ENCODE measurements around the gene HOXA5. TPM values are rescaled to one million over a fixed set of nuclear protein-coding genes. Genes with fewer than 3 reads are reported as not detected.
A peak's percentile ranks its signal among the peaks of the same experiment; 100 is the strongest.

Gene HOXA5
- total RNA-seq, 2 donors from 2014 or later = 0.33 to 0.64 TPM

DNA sequence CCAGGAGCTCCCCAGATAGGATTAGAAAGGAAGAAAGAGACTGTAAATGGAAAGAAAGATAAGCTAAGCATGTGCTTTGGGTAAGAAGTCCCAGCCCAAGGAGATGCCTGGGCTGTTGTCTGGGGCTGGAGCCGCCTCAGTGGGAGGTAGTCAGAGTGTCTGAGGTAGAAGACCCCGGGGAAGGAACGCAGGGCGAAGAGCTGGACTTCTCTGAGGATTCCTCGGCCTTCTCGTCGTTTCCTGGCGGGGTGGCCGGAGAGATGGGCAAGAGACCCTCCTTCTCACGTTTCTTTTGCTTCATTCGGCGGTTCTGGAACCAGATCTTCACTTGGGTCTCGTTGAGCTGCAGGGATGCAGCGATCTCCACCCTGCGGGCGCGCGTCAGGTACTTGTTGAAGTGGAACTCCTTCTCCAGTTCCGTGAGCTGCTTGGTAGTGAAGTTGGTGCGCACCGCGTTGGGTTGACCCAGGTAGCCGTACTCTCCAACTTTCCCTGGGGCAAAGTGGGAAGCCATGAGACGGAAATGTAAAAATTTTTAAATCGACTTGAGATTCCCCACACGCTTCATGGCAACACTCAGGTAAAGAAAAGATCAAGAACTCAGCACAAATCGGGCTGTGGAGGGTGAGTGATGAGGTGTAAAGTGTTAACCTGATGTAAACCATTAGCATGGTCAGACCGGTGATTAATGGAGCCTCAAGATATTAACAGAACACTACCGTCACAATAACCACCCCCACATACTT lies 49.0 kb downstream of the HOXA5 start:
- H3K36me3 Mint-ChIP-seq = peaks cover 2% of the 10 kb centered on the region
- peaks cover 28 to 46% of the 10 kb centered on the region in 2 donors for H3K4me1 Mint-ChIP-seq (ENCODE audit: low read depth in 2 of 2)
- H3K27ac Mint-ChIP-seq = no peak overlapping the region

DNA sequence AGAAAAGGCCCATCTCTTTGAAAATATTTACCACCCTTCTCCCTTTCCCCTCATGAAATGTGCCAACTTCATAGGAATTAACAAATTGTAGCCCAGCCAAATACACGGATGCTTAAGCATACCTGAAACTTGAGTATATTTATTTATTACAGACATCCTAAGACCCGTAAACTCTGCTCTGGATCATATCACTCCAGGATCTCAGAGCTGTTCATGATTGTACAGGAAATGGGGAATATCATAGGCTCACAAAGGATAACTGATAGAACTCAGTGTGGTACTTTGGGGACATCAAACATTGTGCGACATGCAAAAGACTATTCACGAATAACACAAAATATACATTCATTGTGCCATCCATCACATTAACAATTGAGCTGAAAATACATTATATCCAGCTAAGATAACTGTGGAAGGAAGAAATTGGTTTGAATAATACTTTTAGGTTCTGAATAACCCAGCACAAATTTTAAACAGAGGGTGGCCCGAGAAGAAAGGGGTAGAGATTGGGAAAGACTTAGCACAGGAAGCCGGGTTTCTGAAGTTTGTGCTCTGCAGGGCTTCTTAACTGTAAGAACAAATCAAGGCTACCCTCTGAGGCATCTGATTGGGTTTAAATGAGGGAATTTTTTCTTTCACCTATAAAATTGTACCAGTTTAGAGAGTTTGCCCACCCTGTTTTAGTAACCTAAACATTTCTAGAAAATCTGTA lies 50.1 kb downstream of the HOXA5 start:
- no peak overlapping the region for H3K4me3 Mint-ChIP-seq
- no peak overlapping the region for H3K27ac Mint-ChIP-seq
- DNase-seq (ENCODE audit: low spot score) (no peak), ATAC-seq (no peak)
- H3K27me3 Mint-ChIP-seq = peaks cover 50 to 56% of the 10 kb centered on the region in 2 donors
- no peaks in the 10 kb centered on the region for H3K36me3 Mint-ChIP-seq
- H3K4me1 Mint-ChIP-seq (ENCODE audit: low read depth in 2 of 2) = peaks cover 21 to 37% of the 10 kb centered on the region in 2 donors
- H3K9me3 Mint-ChIP-seq = no peaks in the 10 kb centered on the region

More for the DNA sequence above, 49.0 kb downstream of the HOXA5 start:
- Mint-ChIP-seq H3K27me3 (peaks cover 48 to 53% of the 10 kb centered on the region in 2 donors), H3K9me3 (no peaks in the 10 kb centered on the region), H3K4me3 (peak overlapping the region; percentile 87)
- DNase-seq (ENCODE audit: low spot score) (no peak), ATAC-seq (no peak)

DNA sequence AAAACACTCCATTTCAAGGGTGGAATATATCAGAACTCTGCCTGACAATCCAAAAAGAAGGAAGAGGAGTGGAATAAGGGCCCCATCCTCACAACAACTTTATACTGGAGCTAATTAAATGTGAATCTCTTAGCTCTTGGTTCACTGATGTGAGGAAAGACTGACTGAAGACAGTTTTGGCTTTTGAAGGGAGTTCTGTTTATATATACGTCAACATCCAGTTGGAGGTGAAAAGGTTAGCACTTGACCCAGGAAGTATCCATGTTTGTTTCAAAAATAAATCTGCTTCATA lies 50.7 kb downstream of the HOXA5 start:
- peaks cover 15 to 33% of the 10 kb centered on the region in 2 donors for H3K4me1 Mint-ChIP-seq (ENCODE audit: low read depth in 2 of 2)
- H3K9me3 Mint-ChIP-seq = no peaks in the 10 kb centered on the region
- ATAC-seq (no peak), DNase-seq (ENCODE audit: low spot score) (no peak)
- no peak overlapping the region for H3K4me3 Mint-ChIP-seq
- H3K27me3 Mint-ChIP-seq = peaks cover 48 to 56% of the 10 kb centered on the region in 2 donors
- no peaks in the 10 kb centered on the region for H3K36me3 Mint-ChIP-seq
- no peak overlapping the region for H3K27ac Mint-ChIP-seq

DNA sequence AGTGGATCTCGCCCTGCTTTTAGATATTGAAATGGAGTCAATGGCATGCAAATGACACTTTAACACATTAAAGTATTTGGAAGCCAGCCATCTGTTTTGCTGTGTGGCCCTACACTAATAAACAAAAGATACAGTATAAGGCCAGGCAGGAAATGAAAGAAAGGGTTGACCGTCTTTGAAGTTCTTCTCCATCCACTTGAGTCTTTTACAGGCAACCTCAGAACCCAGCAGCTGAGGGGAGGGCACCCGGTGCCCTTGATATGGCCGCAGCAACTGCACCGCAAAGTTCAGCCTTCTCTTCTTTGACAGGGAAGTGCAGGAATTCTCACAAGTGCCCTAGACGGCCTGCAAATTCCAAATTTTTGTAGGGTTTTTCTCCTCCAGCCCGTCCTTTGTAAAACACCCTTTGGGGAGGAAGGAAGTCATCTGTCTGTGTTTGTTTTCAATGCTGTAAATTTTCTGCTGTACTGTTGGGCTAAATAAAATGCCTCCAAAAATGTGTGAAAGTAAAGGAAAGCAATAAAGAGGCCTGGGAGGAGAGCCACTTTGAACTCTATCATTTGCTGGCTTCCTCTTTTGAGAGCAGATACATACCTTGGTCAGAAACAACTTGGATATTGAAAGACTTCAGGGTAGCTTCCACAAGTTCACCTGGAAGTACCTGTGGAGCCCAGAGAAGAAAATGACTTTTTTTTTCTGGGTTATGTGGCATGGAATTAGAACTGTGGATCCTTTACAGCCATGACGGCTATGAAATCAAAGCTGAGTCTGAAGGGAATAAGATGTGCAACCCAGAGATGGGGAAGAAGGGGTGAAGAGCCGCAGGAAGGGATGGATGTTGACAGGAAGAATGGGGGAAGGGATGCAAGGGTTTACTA lies 51.3 kb downstream of the HOXA5 start:
- H3K9me3 Mint-ChIP-seq = no peaks in the 10 kb centered on the region
- peaks cover 51 to 62% of the 10 kb centered on the region in 2 donors for H3K27me3 Mint-ChIP-seq
- no peak overlapping the region for H3K27ac Mint-ChIP-seq
- peaks cover 9 to 32% of the 10 kb centered on the region in 2 donors for H3K4me1 Mint-ChIP-seq (ENCODE audit: low read depth in 2 of 2)
- H3K36me3 Mint-ChIP-seq = peaks cover 4% of the 10 kb centered on the region
- no peak overlapping the region for H3K4me3 Mint-ChIP-seq
- no peak for ATAC-seq
- DNase-seq (ENCODE audit: low spot score) = no peak

DNA sequence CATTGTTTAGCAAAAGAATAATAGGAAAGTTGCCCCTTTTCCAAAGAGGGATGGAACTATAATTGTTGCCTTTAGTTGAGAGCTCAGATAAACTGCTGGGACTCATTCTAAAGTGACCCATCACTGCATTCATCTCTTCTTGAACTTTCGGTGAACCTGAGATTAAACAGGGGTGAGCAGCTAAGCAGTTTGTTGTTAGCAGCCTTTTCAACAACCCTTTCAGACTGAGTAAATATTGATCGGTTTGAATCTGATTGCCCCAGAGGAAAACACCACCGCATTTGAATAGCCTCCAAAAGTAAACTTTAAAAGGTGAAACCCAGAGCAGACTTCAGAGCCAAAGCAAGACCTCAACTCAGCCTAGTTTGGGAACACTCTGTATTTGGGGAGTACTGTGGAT lies 52.4 kb downstream of the HOXA5 start:
- H3K27ac Mint-ChIP-seq = no peak overlapping the region
- H3K4me3 Mint-ChIP-seq = no peak overlapping the region
- peaks cover 4% of the 10 kb centered on the region for H3K36me3 Mint-ChIP-seq
- H3K27me3 Mint-ChIP-seq = peaks cover 52 to 64% of the 10 kb centered on the region in 2 donors
- DNase-seq (ENCODE audit: low spot score) = no peak
- no peaks in the 10 kb centered on the region for H3K9me3 Mint-ChIP-seq
- ATAC-seq = no peak
- peaks cover 7 to 29% of the 10 kb centered on the region in 2 donors for H3K4me1 Mint-ChIP-seq (ENCODE audit: low read depth in 2 of 2)

Other genes with a start within 250 kb of the HOXA5 start
- gene HOXA1, start 47.7 kb downstream of the HOXA5 start, total RNA-seq = under 1 TPM; 0.36 to 0.78 TPM
- not detected for gene HOXA2, start 41.0 kb downstream of the HOXA5 start, total RNA-seq
- gene HOXA4, start 12.9 kb downstream of the HOXA5 start, total RNA-seq = under 1 TPM in 1 of 2 donors, not detected in 1; 0.55 TPM
- under 1 TPM in 1 of 2 donors, not detected in 1; 0.81 TPM for gene HOXA6, start 4.1 kb upstream of the HOXA5 start, total RNA-seq
- gene HOXA3, start 8.9 kb upstream of the HOXA5 start, total RNA-seq = not detected
- gene HOXA7, start 13.0 kb upstream of the HOXA5 start, total RNA-seq = under 1 TPM in 1 of 2 donors, not detected in 1; 0.20 TPM
- gene HOXA9, start 21.9 kb upstream of the HOXA5 start, total RNA-seq = 1 to 10 TPM in 1 of 2 donors, not detected in 1; 2.4 TPM
- gene HOXA10, start 30.6 kb upstream of the HOXA5 start, total RNA-seq = 1 to 10 TPM in 1 of 2 donors, under 1 TPM in 1; 0.88 to 1.3 TPM
- gene HOXA11, start 41.6 kb upstream of the HOXA5 start, total RNA-seq = under 1 TPM; 0.20 to 0.76 TPM
- gene HOXA13, start 56.4 kb upstream of the HOXA5 start, total RNA-seq = not detected
- not detected for gene EVX1, start 99.1 kb upstream of the HOXA5 start, total RNA-seq